Endothelial cell of umbilical vein (primary cell): ENCODE measurements around the gene ATP1B3. TPM values are rescaled to one million over a fixed set of nuclear protein-coding genes. Genes with fewer than 3 reads are reported as not detected.

ENCODE experiments used
- BruUV-seq: library from RNA; stranded (reverse); fragments of 400-500 nt; replicated peaks from 2 replicates; lab custom pipeline; 2021; lab: Mats Ljungman, UMichigan
- CTCF ChIA-PET: fragments of 300-600, 350-600 bp; sonication (Branson Sonifier 250); formaldehyde crosslinking; loops from one replicate; lab custom pipeline; 2021; ENCODE audit warnings: antibody characterized with exemption, inconsistent platforms; lab: Charles Lee
- POLR2A ChIA-PET: fragments of 300-600, 350-600 bp; sonication (Branson Sonifier 250); formaldehyde crosslinking; loops from one replicate; lab custom pipeline; 2021; ENCODE audit warnings: antibody characterized with exemption, inconsistent platforms; lab: Charles Lee
- DNase-seq: peaks from one replicate; pipeline ENCODE4 v3.0.0-alpha.2; 2011; ENCODE audit warnings: low read depth, low spot score
- FAIRE-seq: peaks from 2 replicates; lab custom pipeline; 2011; peaks lifted over from hg19 to GRCh38; lab: Jason Lieb, UNC
- H2AFZ ChIP-seq: 2 replicates; pipeline ENCODE4 v1.6.0; 2012; ENCODE audit warnings: low read depth, low read length, control low read depth, inconsistent platforms
- H3K27ac ChIP-seq: 2 replicates; pipeline ENCODE4 v1.5.1; 2011; ENCODE audit warnings: low read depth, mild to moderate bottlenecking, control low read depth, low read length, moderate library complexity; ENCODE audit not compliant: insufficient read depth
- H3K27me3 ChIP-seq, 2 experiments: 2 replicates each; pipeline versions ENCODE4 v1.6.0 to v1.6.1; 2011; ENCODE audit warnings: low read length in 2 of 2, mixed read lengths in 1 of 2; ENCODE audit not compliant: control insufficient read depth in 2 of 2, insufficient read depth in 2 of 2
- H3K36me3 ChIP-seq, 2 experiments: 2 replicates in 1 of 2; 3 replicates in 1 of 2; pipeline ENCODE4 v1.5.1; 2011; ENCODE audit warnings: low read length in 2 of 2, mild to moderate bottlenecking in 1 of 2, moderate library complexity in 1 of 2; ENCODE audit not compliant: control insufficient read depth in 2 of 2, insufficient read depth in 2 of 2; ENCODE audit errors: extremely low read depth in 1 of 2
- H3K4me1 ChIP-seq: 3 replicates; pipeline ENCODE4 v1.5.1; 2011; ENCODE audit warnings: mild to moderate bottlenecking, low read length; ENCODE audit not compliant: control insufficient read depth, insufficient read depth; ENCODE audit errors: extremely low read depth
- H3K4me2 ChIP-seq: 2 replicates; pipeline ENCODE4 v1.6.1; 2011; ENCODE audit warnings: low read length, control low read depth, mixed read lengths; ENCODE audit not compliant: insufficient read depth
- H3K4me3 ChIP-seq, 3 experiments: fragments of 200-600 bp in 1 of 3; sonication (generic), shearing (Covaris generic) in 1 of 3; replicated peaks in 1 of 3; 2 replicates each; pipeline ENCODE4 v1.5.1; 2011 to 2016; ENCODE audit warnings: control low read depth in 3 of 3, low read length in 3 of 3, mild to moderate bottlenecking in 2 of 3, inconsistent platforms in 1 of 3, low read depth in 1 of 3, moderate library complexity in 1 of 3; ENCODE audit not compliant: insufficient read depth in 1 of 3
- H3K79me2 ChIP-seq: 2 replicates; pipeline ENCODE4 v1.6.0; 2012; ENCODE audit warnings: low read length, inconsistent platforms; ENCODE audit not compliant: control insufficient read depth, insufficient read depth
- H3K9ac ChIP-seq: replicated peaks from 2 replicates; pipeline ENCODE3; 2011; ENCODE audit warnings: low read length, control low read depth; ENCODE audit not compliant: insufficient read depth; ENCODE audit errors: extremely low read depth
- H3K9me1 ChIP-seq: replicated peaks from 3 replicates; pipeline ENCODE4 v1.6.0; 2011; ENCODE audit warnings: mild to moderate bottlenecking, low read length; ENCODE audit not compliant: control insufficient read depth, insufficient read depth; ENCODE audit errors: extremely low read depth
- H3K9me3 ChIP-seq: replicated peaks from 2 replicates; pipeline ENCODE4 v1.5.1; 2012; ENCODE audit warnings: low read length, inconsistent platforms; ENCODE audit not compliant: control insufficient read depth, insufficient read depth
- H4K20me1 ChIP-seq: replicated peaks from 2 replicates; pipeline ENCODE3; 2011; ENCODE audit warnings: mild to moderate bottlenecking, low read length; ENCODE audit not compliant: control insufficient read depth, insufficient read depth; ENCODE audit errors: extremely low read depth
- EZH2 ChIP-seq: IDR thresholded peaks from 2 replicates; pipeline ENCODE4 v1.6.1; 2012; ENCODE audit warnings: borderline replicate concordance, low read depth, mild to moderate bottlenecking, moderate library complexity, low read length, inconsistent platforms; ENCODE audit not compliant: severe bottlenecking
- FOS ChIP-seq: IDR thresholded peaks from 2 replicates; pipeline ENCODE4 v1.6.1; 2011; ENCODE audit warnings: mild to moderate bottlenecking, low read length, moderate library complexity, borderline replicate concordance; ENCODE audit not compliant: insufficient read depth
- GATA2 ChIP-seq: IDR thresholded peaks from 2 replicates; pipeline ENCODE4 v1.7.0; 2011; ENCODE audit warnings: low read depth, mild to moderate bottlenecking, moderate library complexity, mixed read lengths, low read length; ENCODE audit not compliant: insufficient read length, insufficient read depth
- JUN ChIP-seq: IDR thresholded peaks from 2 replicates; pipeline ENCODE4 v1.6.1; 2011; ENCODE audit warnings: borderline replicate concordance, low read depth; ENCODE audit not compliant: insufficient read length, insufficient read depth
- MYC ChIP-seq: IDR thresholded peaks from one replicate; pipeline ENCODE4 v1.6.1; 2011; ENCODE audit warnings: mild to moderate bottlenecking, low read depth, low read length
- POLR2A ChIP-seq: IDR thresholded peaks from 2 replicates; pipeline ENCODE4 v1.6.1; 2012; ENCODE audit warnings: low read depth, mild to moderate bottlenecking, control low read depth, low read length
- POLR2AphosphoS5 ChIP-seq: IDR thresholded peaks from 2 replicates; pipeline ENCODE4 v1.6.1; 2012; ENCODE audit warnings: low read depth, mild to moderate bottlenecking, control low read depth, low read length, moderate library complexity; ENCODE audit not compliant: insufficient read depth
- dilution Hi-C: fragments of 300-500 bp; cut with MboI; formaldehyde crosslinking; loops from one replicate; pipeline ENCODE4 v1.15.0; 2019; ENCODE audit warnings: low sequenced_read_pairs; ENCODE audit not compliant: extremely low pct_ligation_motif_present
- intact Hi-C: fragments of 100-400 bp; cut with micrococcal nuclease; formaldehyde crosslinking; loops from one replicate; pipeline ENCODE4 v1.10.0; 2022
- polyA plus RNA-seq, 4 experiments: library from polyadenylated mRNA; depleted of rRNA in 3 of 4; stranded (reverse) in 3 of 4; unstranded in 1 of 4; fragments of >200 nt; gene quantifications; 2 replicates each; pipeline versions ENCODE4 v1.2.1 to v1.2.3, GENCODE V29; 2011 to 2012; ENCODE audit warnings: missing spikeins in 1 of 4
- total RNA-seq: library from RNA; stranded (reverse); gene quantifications from 2 replicates; pipeline ENCODE4 v1.2.3, GENCODE V29; 2021
- TF ChIP-seq, protein P1 (sequence below): IDR thresholded peaks from 2 replicates; pipeline ENCODE4 v1.6.1; 2011; ENCODE audit not compliant: insufficient read depth, insufficient read length

ATP1B3 gene
- total and polyA plus RNA-seq, 2 donors (not counting 3 experiments of a cell fraction or from before 2014, with no cell fraction given): 227 to 279 TPM

GRCh38 chr3:141938011-141938500 is 61.6 kb downstream of the ATP1B3 start:
- Histone ChIP-seq H3K27me3 (peaks cover 20 to 25% of the 10 kb centered on the region in 2 experiments), H2AFZ (no peak overlapping the region), H3K4me3 (no peak overlapping the region), H3K36me3 (no peaks in the 10 kb centered on the region), H3K4me2 (no peak overlapping the region), H4K20me1 (peaks cover 2% of the 10 kb centered on the region), H3K27ac (no peak overlapping the region), H3K79me2 (no peaks in the 10 kb centered on the region), H3K9me1 (no peaks in the 10 kb centered on the region), H3K9ac (no peak overlapping the region), H3K9me3 (no peaks in the 10 kb centered on the region), H3K4me1 (peaks cover 22% of the 10 kb centered on the region)
- no peak for DNase-seq
- CTCF ChIA-PET: no interaction called here
- TF ChIP-seq FOS: no peak
- no peak for TF ChIP-seq GATA2
- TF ChIP-seq JUN: no peak
- BruUV-seq: no TSS peak
- dilution Hi-C loops: no loop called here
- intact Hi-C loops: no loop called here
- no peak for FAIRE-seq
- POLR2A ChIA-PET: no interaction called here

- Histone ChIP-seq H3K79me2 (no peaks in the 10 kb centered on the region), H3K4me1 (peaks cover 22% of the 10 kb centered on the region), H3K27ac (no peak overlapping the region), H3K4me3 (no peak overlapping the region), H3K36me3 (no peaks in the 10 kb centered on the region), H3K9me3 (no peaks in the 10 kb centered on the region), H3K4me2 (no peak overlapping the region), H3K9ac (no peak overlapping the region), H2AFZ (no peak overlapping the region), H3K9me1 (no peaks in the 10 kb centered on the region), H4K20me1 (peaks cover 2% of the 10 kb centered on the region), H3K27me3 (peaks cover 20% of the 10 kb centered on the region in 2 experiments)
- FAIRE-seq (no peak), DNase-seq (no peak)
- ChIA-PET CTCF (interaction anchor here (1.2 to 1.4 kb wide), 2 partner anchors 15 to 27 kb away, joined by 4 read pairs; no protein-coding TSS in a partner anchor), POLR2A (no interaction called here)
- intact Hi-C loops: loop anchor here (1.0 kb wide), 1 partner anchor 201 kb away; the partner anchor contains the start of gene RNF7
- TF ChIP-seq POLR2A (no peak), MYC (no peak), FOS (no peak), EZH2 (no peak), JUN (no peak), GATA2 (no peak), POLR2AphosphoS5 (no peak)
- TF ChIP-seq, protein P1, sequence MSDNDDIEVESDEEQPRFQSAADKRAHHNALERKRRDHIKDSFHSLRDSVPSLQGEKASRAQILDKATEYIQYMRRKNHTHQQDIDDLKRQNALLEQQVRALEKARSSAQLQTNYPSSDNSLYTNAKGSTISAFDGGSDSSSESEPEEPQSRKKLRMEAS: no peak
- no TSS peak for BruUV-seq
- dilution Hi-C loops: no loop called here
Measured at GRCh38 chr3:141939759-141940158, 63.3 kb downstream of the ATP1B3 start.
